Esophagus mucosa (tissue), 1 donor: ENCODE measurements around the gene WDR6. TPM values are rescaled to one million over a fixed set of nuclear protein-coding genes. Genes with fewer than 3 reads are reported as not detected.

Source experiments
- ATAC-seq: fragments of 200-7000 bp; cut with Tn5 transposase; one replicate; pipeline ENCODE4 v1.9.1; 2020
- total RNA-seq: library from RNA; stranded (reverse); gene quantifications from one replicate; pipeline ENCODE4 v1.2.4, GENCODE V29; 2023
- donor health status: DM: yes; HTN: yes; CAD: no.

WDR6 gene
- total RNA-seq, 1 donor from 2014 or later: 36.3 TPM

DNA sequence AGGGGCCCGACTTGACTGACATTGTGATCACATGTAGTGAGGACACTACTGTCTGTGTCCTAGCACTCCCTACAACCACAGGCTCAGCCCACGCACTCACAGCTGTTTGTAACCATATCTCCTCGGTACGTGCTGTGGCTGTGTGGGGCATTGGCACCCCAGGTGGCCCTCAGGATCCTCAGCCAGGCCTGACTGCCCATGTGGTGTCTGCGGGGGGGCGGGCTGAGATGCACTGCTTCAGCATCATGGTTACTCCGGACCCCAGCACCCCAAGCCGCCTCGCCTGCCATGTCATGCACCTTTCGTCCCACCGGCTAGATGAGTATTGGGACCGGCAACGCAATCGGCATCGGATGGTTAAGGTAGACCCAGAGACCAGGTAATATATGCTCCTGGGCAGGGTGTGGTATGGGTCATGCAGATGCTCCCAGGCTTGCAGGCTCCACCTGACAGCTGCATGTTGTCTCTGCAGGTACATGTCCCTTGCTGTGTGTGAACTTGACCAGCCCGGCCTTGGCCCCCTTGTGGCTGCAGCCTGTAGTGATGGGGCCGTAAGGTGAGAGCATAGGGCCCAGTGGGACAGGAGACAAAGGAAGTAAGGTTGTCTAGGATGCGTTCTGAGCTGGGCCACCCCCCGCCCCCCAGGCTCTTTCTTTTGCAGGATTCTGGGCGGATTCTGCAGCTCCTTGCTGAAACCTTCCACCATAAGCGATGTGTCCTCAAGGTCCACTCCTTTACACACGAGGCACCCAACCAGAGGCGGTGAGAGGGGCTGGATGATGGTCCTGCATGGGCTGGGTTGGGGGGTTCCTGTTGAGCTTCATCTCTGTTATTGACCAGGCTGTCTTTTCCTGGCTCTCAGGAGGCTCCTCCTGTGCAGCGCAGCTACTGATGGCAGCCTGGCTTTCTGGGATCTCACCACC, 6.8 kb downstream of the WDR6 start:
- ATAC-seq: peak; percentile 54

GRCh38 chr3:49015072-49015471, 7.9 kb downstream of the WDR6 start:
- no peak for ATAC-seq

- no peak for ATAC-seq
Observed at GRCh38 chr3:49015765-49016164, 8.6 kb downstream of the WDR6 start.

- ATAC-seq: no peak
Observed at GRCh38 chr3:49016414-49017228, 9.4 kb downstream of the WDR6 start.

DNA sequence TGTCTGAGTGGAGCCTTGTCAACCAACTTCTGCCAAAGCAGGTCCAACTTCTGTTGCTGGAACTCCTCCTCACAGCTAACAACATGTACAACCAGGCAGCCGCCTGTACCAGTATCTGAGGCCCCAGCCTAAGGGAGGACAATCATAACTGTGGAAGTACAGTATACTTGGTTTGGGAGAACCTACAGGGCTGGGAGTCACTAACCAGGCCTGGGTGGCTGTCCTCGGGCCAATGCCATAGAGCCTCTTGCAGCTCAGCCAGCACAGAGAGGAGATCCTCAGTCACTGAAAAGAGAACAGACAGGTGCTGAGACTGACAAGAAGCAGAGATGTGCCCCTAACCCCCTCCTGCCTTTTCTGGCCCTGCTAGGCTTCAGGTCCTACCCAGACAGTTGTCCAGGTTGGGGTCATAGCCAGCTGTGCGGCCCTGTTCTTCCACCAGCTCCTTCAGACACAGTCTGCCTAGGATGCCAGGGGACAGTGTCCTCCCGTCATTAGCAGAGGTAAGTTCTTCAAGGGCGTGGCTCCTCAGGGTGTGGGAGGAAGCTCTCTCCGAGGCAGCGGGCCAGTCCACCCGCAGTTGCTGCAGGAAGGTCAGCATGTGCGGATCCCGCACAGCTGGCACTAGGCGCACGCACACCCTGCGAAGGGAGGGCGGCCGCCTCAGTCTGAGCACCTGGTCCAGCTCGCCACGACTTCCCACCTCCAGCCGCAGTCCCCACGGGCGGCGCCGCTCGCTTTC, 10.2 kb downstream of the WDR6 start:
- no peak for ATAC-seq

DNA sequence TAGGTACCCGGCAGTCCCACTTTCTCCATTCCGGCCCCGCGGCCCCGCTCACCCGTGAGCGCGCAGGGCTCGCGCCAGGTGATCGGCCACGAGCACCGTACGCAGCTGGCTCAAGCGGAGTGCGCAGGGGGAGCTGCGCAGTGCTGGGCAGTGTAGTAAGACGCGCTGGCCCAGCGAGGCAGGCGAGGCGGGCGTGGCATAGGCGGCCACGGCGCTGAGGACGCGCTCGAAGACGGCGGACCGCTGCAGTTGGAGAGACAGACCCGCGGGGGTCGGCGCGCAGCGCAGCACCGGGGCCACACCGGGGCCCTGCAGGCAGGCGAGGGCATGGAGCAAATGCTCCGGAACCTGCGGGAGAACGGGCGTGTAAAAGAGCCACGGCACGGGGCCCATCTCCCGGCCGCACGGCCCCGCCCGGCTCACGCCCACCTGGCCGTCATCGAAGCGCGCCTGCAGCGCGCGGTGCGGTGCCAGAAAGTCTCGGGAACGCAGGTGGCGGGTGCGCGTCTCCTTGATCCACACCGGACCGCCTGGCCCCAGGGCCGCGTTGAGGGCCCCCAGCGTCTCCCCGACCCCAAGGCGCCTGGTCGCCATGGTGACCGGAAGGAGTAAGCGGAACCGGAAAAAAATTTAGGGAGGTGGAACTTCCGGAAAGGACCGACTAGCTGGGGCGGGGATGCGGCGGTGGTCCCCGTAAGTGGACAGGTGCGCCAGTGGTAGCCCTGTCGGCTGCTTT, 10.9 kb downstream of the WDR6 start, which contains the start of gene DALRD3:
Gene DALRD3 (minus strand): TSS at position 610 of the 736 bp plus-strand sequence. CDS start 16 bp downstream, at position 594.
- peak; percentile 13 for ATAC-seq

- ATAC-seq: no peak
Observed at GRCh38 chr3:49018707-49019006, 11.5 kb downstream of the WDR6 start.

- no peak for ATAC-seq
Observed at GRCh38 chr3:49019941-49020329, 12.7 kb downstream of the WDR6 start.

DNA sequence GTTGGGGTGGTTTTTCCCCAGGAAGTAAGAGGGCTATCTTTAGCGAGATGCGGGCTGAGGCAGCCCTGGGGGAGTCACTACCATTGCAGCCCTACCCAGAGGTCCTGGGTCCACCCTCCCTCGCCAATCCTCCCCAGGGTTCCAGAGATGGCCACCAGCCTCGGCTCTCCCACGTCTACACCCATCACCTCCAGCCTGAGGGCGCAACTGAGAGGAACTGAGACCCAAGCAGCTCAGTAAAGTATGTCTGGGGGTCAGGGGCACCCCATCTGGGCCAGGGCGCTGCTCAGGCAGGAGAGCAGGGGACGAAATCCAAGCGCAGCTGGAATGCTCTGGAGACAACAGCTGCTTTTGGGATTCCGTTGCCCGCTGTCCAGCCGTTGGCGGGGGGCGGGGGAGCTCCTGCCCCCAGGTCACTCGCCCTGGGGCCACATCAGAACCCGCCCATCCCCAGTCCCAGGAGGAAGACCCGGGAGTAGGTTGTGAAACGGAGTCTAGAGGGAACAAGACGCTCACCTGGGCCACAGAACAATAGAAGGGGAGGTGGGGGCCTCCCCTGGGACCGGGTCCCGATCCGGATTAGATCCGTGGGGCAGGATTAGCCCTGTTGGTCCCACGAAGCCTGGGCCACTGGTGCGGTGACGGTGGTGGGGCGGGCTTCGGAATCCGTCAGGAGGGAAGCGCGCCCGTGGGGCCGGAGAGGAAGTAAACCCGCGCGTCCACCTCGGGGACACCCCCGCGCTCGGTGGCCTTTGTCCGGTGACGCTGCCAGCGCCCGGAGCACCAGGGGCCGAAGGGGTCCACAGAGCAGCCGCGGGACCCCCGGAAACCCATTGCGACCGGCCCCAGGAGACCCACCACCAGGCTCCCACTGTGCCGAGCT, 13.4 kb downstream of the WDR6 start:
- ATAC-seq: peak; percentile 2

GRCh38 chr3:49021213-49021812, 14.1 kb downstream of the WDR6 start:
- ATAC-seq: peak; percentile 87

GRCh38 chr3:49021813-49022687, 14.9 kb downstream of the WDR6 start, which contains the start of gene NDUFAF3:
Gene NDUFAF3 (plus strand): TSS chr3:49022121. CDS start chr3:49022145, 24 bp downstream.
- peak; percentile 82 for ATAC-seq

DNA sequence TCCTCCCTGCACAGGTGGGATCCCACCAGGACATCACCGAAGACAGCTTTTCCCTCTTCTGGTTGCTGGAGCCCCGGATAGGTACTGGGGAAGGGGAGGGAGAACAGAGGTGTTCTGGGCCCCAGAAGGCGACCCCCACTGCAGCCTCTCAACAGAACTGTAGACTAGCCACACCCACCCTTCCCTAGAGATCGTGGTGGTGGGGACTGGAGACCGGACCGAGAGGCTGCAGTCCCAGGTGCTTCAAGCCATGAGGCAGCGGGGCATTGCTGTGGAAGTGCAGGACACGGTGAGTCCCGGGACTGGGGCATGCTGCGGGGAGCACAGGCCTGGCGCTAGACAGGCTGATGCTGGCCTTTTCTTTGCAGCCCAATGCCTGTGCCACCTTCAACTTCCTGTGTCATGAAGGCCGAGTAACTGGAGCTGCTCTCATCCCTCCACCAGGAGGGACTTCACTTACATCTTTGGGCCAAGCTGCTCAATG, 15.5 kb downstream of the WDR6 start:
- no peak for ATAC-seq

DNA sequence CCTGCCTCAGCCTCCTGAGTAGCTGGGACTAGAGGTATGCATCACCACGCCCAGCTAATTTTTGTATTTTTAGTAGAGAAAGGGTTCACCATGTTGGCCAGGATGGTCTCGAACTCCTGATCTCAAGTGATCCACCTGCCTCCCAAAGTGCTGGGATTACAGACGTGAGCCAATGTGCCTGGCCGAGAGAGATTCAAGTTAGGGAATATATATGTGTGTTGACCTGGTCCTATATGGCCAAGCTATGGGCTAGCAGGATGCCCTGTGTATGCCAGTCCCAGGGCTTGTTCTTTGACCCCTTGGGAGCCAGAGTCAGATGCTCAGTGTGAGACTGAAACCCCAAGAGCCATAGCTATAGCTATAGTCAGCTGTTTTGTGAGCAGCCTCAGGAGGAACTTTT, 16.6 kb downstream of the WDR6 start:
- ATAC-seq: no peak

DNA sequence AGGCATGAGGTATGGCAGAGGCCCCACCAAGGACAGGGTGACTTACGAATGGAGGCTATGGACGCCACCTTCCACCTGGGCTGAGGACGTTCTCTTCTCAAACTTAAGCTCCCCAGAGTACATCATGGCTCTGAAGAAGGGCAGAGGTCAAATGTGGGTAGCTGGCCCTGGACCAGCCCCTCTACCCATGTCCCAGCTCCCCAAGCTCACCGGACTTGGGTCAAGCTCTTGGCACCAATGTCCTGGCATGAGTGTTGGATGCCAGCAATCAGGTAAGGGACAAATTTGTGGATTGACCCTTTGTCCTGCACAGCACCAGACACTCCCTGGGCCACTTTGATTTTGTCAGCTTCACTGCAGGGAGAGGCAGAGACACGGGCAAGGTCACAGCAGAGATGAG, 17.3 kb downstream of the WDR6 start:
- ATAC-seq: no peak

DNA sequence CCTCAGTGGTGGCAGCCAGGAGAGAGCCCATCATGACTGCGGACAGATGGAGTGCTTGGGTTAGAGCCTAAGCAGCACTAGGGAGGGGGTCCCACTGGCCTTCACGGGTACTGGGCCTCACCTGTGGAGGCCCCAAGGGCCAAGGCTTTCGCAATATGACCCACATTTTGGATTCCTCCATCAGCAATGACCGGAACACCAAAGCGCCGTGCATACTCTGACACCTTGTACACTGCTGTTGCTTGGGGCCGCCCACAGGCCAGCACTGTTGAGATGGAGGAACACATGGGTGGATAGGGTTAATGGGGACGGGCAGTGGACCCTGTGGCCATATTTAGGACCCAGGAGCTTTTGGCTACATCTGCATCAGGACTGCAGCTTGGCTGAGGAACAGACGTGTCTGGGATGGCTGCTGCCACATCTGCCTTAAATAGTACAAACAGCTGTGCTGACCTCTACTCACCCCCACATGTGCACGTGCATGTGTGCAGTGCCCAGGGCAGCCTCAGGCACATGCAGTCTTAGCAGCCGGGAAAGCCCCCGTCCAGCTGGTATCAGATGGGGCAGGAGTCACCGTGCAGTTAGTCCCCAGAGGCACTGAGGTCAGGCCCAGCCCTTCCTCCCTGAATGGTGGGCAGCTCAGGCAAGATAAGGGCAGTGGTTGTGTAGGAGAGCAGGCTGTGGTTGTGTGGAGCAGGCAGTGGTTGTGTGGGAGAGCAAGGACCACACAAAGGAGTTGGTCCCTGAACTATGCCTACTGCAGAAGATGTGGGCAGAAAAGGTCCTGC, 18.0 kb downstream of the WDR6 start:
- no peak for ATAC-seq

DNA sequence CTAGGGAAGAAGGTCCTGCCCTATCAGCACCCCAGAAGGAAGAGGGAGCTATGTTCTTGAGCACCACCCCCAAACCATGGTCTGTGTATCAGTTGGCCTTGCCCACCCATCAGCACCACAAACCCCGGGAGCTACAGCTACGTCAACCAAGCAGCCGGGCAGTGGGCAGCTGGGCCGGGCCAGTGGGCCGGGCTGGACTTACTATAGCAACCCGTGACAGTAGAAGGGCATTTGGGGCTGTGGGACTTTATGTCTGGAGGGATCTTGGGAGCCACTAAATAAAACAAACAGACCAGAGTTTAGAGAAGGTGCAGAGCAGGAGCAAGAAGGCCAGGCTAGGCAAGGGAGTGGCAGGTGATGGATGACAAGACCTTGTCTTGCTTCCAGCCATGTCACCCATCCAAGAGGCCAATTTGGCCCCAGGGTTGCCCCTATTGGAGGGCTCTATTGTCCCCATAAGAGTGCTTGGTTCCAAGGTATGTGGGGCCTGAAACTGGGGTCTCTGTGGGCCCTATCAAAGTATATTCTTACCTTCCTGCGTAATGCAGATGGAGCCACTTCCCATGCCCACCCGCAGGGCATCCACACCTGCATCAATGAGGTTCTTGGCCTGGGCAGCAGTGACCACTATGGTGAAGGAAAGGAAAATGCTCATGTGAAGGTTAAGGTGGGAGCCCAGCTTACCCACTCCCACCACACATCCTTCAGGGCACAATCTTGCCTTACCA, 18.8 kb downstream of the WDR6 start:
- no peak for ATAC-seq

DNA sequence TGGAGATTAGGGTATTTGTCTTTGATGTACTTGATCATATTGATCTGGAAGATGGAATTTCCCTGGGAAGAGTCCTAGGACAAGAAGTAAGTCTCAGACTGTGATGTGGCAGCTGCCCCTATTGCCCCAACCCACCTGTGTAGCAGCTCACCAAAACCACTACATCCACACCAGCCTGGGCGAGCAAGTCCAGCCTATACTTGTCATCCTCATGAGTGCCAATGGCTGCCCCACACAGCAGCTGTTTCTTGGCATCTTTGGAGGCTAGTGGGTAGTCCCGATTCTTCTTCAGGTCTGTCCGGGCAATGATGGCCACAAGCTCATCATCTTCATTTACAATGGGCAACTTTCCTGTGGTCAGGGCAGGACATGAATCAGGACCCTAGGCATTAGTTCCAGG, 19.3 kb downstream of the WDR6 start:
- ATAC-seq: no peak

DNA sequence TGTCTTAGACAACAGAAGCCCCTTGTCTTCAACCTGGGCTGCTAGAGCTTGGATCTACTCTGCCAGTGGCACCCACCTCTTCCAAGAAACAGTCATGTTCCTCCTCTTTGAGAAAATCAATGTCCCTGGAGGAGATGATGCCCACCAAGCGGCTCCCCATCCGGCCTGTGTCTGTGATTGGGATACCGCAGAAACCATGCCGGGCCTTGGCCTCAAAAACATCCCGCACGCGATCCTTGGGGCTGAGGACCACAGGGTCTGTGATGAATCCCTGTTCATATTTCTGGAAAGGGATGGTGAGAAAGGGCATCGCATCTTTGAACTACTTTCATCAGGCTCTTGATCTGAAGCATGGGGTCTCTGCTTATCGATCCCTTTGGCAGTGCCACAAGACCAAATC, 20.4 kb downstream of the WDR6 start:
- ATAC-seq: no peak
